GM19395 (cell line): ENCODE measurements around the gene PAMR1.
"Not testable (repeated sequence)": the region's sequence is repeated elsewhere in the genome, so short reads cannot be mapped to it uniquely, and the experiment has no call there.

Experiments
- ATAC-seq: cut with Tn5 transposase; IDR thresholded peaks from one replicate; pipeline ENCODE4 v1.9.1; 2021; ENCODE audit warnings: mild to moderate bottlenecking, moderate library complexity; ENCODE audit not compliant: unreplicated experiment

Gene PAMR1

GRCh38 chr11:35546317-35546716 lies 20.9 kb upstream of the PAMR1 start:
- no peak for ATAC-seq

- ATAC-seq = no peak
Measured at GRCh38 chr11:35545391-35546003, 20.1 kb upstream of the PAMR1 start.

- no peak for ATAC-seq
Measured at GRCh38 chr11:35543481-35543880, 18.1 kb upstream of the PAMR1 start.

- ATAC-seq = no peak
Measured at GRCh38 chr11:35541621-35542375, 16.4 kb upstream of the PAMR1 start.

- no peak for ATAC-seq
Measured at GRCh38 chr11:35540526-35540925, 15.1 kb upstream of the PAMR1 start.

- ATAC-seq = no peak
Measured at GRCh38 chr11:35539781-35540281, 14.4 kb upstream of the PAMR1 start.

GRCh38 chr11:35539256-35539655 lies 13.8 kb upstream of the PAMR1 start:
- ATAC-seq = no peak

- no peak for ATAC-seq
Measured at GRCh38 chr11:35536470-35536869, 11.1 kb upstream of the PAMR1 start.

GRCh38 chr11:35531246-35531645 lies 5.8 kb upstream of the PAMR1 start:
- no peak for ATAC-seq

GRCh38 chr11:35529971-35530495 lies 4.6 kb upstream of the PAMR1 start:
- no peak for ATAC-seq

- no peak for ATAC-seq
Measured at GRCh38 chr11:35526370-35526792, 965 bp upstream of the PAMR1 start.

GRCh38 chr11:35524780-35525179 lies 636 bp downstream of the PAMR1 start:
- no peak for ATAC-seq

GRCh38 chr11:35523861-35524260 lies 1.6 kb downstream of the PAMR1 start:
- no peak for ATAC-seq

GRCh38 chr11:35523331-35523768 lies 2.1 kb downstream of the PAMR1 start:
- no peak for ATAC-seq

- ATAC-seq = not testable (repeated sequence)
Measured at GRCh38 chr11:35522091-35522490, 3.3 kb downstream of the PAMR1 start.

- no peak for ATAC-seq
Measured at GRCh38 chr11:35520376-35520775, 5.0 kb downstream of the PAMR1 start.

GRCh38 chr11:35518766-35519165 lies 6.7 kb downstream of the PAMR1 start:
- no peak for ATAC-seq

GRCh38 chr11:35517481-35517880 lies 7.9 kb downstream of the PAMR1 start:
- no peak for ATAC-seq

- ATAC-seq = no peak
Measured at GRCh38 chr11:35516403-35516802, 9.0 kb downstream of the PAMR1 start.

GRCh38 chr11:35515224-35515623 lies 10.2 kb downstream of the PAMR1 start:
- no peak for ATAC-seq

GRCh38 chr11:35514481-35514880 lies 10.9 kb downstream of the PAMR1 start:
- ATAC-seq = no peak

- ATAC-seq = no peak
Measured at GRCh38 chr11:35511666-35512065, 13.8 kb downstream of the PAMR1 start.
